GM19468 (cell line): ENCODE measurements around the gene RNF135.
"Not testable (repeated sequence)": the region's sequence is repeated elsewhere in the genome, so short reads cannot be mapped to it uniquely, and the experiment has no call there.

Experiments
- ATAC-seq: cut with Tn5 transposase; IDR thresholded peaks from one replicate; pipeline ENCODE4 v1.9.1; 2021; ENCODE audit warnings: mild to moderate bottlenecking, moderate library complexity, moderate number of reproducible peaks; ENCODE audit not compliant: unreplicated experiment; ENCODE audit errors: extremely low read depth

Gene RNF135

GRCh38 chr17:30970831-30971567, at the start of gene RNF135:
TSS of gene RNF135 (plus strand) at chr17:30971039. CDS start at chr17:30971074, 35 bp downstream.
- ATAC-seq = no peak

DNA sequence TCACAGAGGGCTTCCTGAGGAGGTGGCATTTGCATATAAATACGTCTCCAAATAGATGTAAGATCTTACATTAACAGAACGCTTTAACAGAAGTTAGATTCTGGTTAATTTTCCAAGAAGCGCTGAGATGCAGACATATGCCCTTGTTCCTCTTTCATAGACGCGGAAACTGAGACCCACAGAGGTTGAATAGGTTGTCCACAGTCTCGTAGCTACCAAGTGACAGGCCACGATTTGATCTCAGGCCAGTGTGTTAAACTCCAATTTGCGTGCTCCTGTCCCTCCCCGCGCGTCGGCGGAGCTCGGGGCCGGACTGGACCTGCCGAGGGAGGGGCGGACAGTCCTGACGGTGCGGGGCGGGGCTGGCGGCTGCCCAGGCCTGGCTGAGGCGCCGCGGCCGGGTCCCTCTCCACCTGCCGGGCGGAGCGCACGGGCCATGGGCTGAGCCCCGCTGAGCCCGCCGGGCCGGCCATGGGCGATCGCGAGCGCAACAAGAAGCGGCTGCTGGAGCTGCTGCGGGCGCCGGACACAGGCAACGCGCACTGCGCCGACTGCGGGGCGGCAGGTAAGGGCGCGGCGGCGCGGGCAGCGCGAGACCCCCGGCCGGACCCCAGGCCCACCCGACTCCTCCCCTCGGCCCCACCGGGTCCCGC, 49.2 kb upstream of the RNF135 start, which contains the start of gene ADAP2:
TSS of gene ADAP2 (plus strand) at position 402 of the 653 bp plus-strand sequence. CDS start at position 472, 70 bp downstream.
- no peak for ATAC-seq

GRCh38 chr17:30922235-30923030, 48.4 kb upstream of the RNF135 start:
- ATAC-seq = no peak

DNA sequence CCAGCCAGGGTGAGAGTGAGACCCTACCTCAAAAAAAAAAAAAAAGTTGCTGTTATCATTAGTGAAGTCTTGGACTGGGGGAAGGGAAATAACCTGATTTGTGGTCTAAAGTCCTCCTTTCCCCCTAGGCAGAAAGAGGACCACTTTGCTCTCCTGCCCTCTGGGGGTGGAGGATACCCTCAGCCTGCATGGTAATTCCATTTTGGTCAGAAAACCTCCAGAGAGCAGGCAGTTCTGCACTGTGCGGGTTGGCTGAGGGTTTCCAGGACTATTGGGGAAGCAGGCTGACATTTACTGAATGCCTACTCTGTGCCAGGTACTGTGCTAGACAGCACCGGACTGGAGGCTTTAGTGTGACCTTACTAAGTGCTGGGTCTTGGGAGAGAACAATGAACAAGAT, 46.5 kb upstream of the RNF135 start:
- ATAC-seq = no peak

DNA sequence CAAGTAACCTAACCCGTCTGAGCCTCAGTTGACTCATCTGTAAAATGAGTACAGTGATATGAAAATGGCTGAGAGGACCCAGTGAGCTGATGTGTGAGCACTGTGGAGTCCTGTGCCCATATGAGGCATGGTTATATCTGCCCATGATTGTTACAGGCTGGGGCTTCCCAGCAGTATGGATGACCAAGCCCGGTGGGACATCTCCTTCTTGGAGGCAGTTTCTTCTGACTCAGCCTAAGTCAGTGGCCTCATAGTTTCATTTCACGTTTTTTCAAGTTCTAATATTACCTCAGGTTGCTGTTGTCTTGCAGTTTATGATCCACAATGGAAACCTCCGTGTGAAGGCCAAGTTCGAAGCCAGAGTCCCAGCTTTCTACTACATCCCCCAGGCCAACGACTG, 44.3 kb upstream of the RNF135 start:
- ATAC-seq = no peak

DNA sequence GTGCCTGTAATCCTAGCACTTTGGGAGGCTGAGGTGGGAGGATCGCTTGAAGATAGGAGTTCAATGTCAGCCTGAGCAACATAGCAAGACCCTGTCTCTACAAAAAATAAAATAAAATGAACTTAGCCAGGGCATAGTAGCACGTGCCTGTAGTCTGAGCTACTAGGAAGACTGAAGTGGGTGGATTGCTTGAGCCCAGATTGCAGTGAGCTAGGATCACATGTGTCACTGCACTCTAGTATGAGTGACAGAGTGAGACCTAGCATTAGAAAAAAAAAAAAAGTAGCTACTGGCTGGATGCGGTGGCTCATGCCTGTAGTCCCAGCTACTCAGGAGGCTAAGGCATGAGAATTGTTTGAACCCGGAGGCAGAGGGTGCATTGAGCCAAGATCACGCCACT, 43.1 kb upstream of the RNF135 start:
- ATAC-seq = no peak

DNA sequence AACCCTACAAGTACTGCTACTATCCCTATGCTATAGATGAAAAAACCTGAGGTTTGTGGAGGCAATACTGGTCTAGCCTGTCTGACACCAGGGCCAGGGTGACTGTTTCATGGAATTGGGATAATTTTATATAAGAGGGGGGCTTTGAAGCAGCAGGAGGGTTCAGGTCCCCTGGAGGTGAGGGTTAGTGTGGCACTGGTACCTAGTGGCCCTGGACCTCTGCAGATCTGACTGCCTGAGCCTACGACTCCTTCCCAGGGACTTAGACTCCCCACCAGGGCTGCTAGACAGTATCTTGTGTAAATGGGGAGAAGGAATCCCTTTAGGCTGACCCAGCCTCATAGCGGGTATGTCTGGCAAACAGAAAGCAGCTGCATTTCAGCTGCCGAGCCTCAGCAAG, 42.3 kb upstream of the RNF135 start:
- ATAC-seq = no peak

GRCh38 chr17:30929081-30929633, 41.7 kb upstream of the RNF135 start:
- no peak for ATAC-seq

- not testable (repeated sequence) for ATAC-seq
Observed at GRCh38 chr17:30929861-30930260, 41.0 kb upstream of the RNF135 start.

DNA sequence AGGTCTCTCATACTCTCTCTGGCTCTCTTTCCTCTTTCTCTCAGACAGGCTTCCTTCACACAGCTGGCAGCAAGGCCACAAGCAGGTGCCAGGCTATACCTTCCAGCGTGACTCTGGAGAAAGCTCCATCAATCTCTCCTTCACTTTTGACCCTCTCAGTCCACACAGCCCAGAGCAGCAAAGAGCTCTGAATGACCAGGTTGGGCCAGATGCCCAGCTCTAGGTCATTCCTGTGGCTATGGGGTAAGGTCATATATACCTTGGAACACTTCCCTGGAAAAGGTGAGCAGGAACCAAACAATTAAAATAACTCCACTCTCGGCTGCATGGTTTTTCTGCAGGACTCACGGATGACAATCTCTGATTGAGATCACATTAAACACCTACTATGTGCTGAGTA, 40.3 kb upstream of the RNF135 start:
- ATAC-seq = no peak

GRCh38 chr17:30931582-30931981, 39.3 kb upstream of the RNF135 start:
- not testable (repeated sequence) for ATAC-seq

GRCh38 chr17:30933966-30934365, 36.9 kb upstream of the RNF135 start:
- ATAC-seq = no peak

GRCh38 chr17:30939051-30939689, 31.7 kb upstream of the RNF135 start:
- no peak for ATAC-seq

GRCh38 chr17:30942308-30943079, 28.3 kb upstream of the RNF135 start:
- no peak for ATAC-seq

- ATAC-seq = no peak
Observed at GRCh38 chr17:30947796-30948195, 23.0 kb upstream of the RNF135 start.

DNA sequence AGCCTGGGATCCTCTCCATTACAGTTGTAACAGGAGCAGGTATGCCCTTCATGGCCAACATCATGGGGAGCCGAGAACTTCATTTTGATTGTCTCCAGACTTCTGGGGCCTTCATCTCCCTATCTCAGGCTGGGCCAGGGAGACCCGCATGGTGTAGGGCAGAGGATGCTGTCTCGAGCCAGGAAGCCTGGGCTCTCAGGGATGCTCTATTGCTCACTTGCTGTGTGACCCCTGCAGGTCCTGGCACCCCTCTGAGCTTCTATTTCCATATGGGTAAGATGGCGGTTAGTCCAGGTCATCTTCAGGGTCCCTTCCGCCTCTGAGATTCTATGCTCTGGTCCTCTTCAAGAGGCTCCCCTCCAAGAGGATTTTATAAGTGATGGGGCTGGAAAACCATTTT, 20.6 kb upstream of the RNF135 start:
- ATAC-seq = no peak

- no peak for ATAC-seq
Observed at GRCh38 chr17:30950669-30951399, 20.0 kb upstream of the RNF135 start.

GRCh38 chr17:30952638-30953393, 18.0 kb upstream of the RNF135 start:
- no peak for ATAC-seq
